ENCODE results near the gene PRLH. TPM values are rescaled to one million over a fixed set of nuclear protein-coding genes. Genes with fewer than 3 reads are reported as not detected.

The PRLH gene
- total and polyA plus RNA-seq, 2 donors (not counting 3 experiments of a cell fraction or from before 2014, with no cell fraction given) = not detected

GRCh38 chr2:237612527-237613357, 46.4 kb downstream of the PRLH start:
- no peaks in the 10 kb centered on the region for H3K27me3 ChIP-seq (ENCODE audit: control insufficient read depth in 2 of 2, insufficient read depth in 2 of 2, low read length in 2 of 2)
- dilution Hi-C loops (cut with MboI; ENCODE audit: extremely low pct_ligation_motif_present, low sequenced_read_pairs) (no loop called here), intact Hi-C loops (cut with micrococcal nuclease) (no loop called here)
- H4K20me1 ChIP-seq (replicated peaks; ENCODE audit: control insufficient read depth, extremely low read depth, insufficient read depth, low read length) = no peaks in the 10 kb centered on the region
- H3K27ac ChIP-seq (ENCODE audit: insufficient read depth, low read depth, low read length) = peak overlapping the region; percentile 99
- no peak for TF ChIP-seq MAX (IDR thresholded peaks at IDR 0.05; ENCODE audit: insufficient read depth, insufficient read length)
- no peak for TF ChIP-seq FOS (IDR thresholded peaks at IDR 0.05; ENCODE audit: borderline replicate concordance, insufficient read depth, low read length)
- TF ChIP-seq MYC (IDR thresholded peaks at IDR 0.05; ENCODE audit: low read depth, low read length) = no peak
- no peak for TF ChIP-seq JUN (IDR thresholded peaks at IDR 0.05; ENCODE audit: borderline replicate concordance, insufficient read depth, insufficient read length, low read depth)
- no peak for TF ChIP-seq CTCF (IDR thresholded peaks at IDR 0.05; ENCODE audit: extremely low read depth in 1 of 2, insufficient read depth in 1 of 2, low read depth in 1 of 2, low read length in 2 of 2)
- no peaks in the 10 kb centered on the region for H3K9me1 ChIP-seq (replicated peaks; ENCODE audit: control insufficient read depth, extremely low read depth, insufficient read depth, low read length)
- ChIA-PET CTCF (interaction anchor here (0.8 to 2.2 kb wide), 5 partner anchors 8 to 132 kb away, joined by 3 to 8 read pairs (median 4); no protein-coding TSS in a partner anchor), POLR2A (no interaction called here)
- DNase-seq (ENCODE audit: low read depth, low spot score) (no peak), FAIRE-seq (no peak)
- no peaks in the 10 kb centered on the region for H3K36me3 ChIP-seq (ENCODE audit: control insufficient read depth in 2 of 2, extremely low read depth in 1 of 2, insufficient read depth in 2 of 2, low read length in 2 of 2)
- no peaks in the 10 kb centered on the region for H3K9me3 ChIP-seq (replicated peaks; ENCODE audit: control insufficient read depth, insufficient read depth, low read length)
- H3K9ac ChIP-seq (replicated peaks; ENCODE audit: extremely low read depth, insufficient read depth, low read length) = no peak overlapping the region
- no peak overlapping the region for H3K4me2 ChIP-seq (ENCODE audit: insufficient read depth, low read length)
- no peak overlapping the region for H2AFZ ChIP-seq (ENCODE audit: low read depth, low read length)
- BruUV-seq (replicated peaks) = no TSS peak
- no peak overlapping the region for H3K4me3 ChIP-seq (replicated peaks in 1 of 3; ENCODE audit: insufficient read depth in 1 of 3, low read depth in 1 of 3, low read length in 3 of 3)
- H3K4me1 ChIP-seq (ENCODE audit: control insufficient read depth, extremely low read depth, insufficient read depth, low read length) = peaks cover 45% of the 10 kb centered on the region
- H3K79me2 ChIP-seq (ENCODE audit: control insufficient read depth, insufficient read depth, low read length) = no peaks in the 10 kb centered on the region

All from endothelial cell of umbilical vein (primary cell).